ENCODE results near the gene GNAZ.
"Not testable (repeated sequence)": the region's sequence is repeated elsewhere in the genome, so short reads cannot be mapped to it uniquely, and the experiment has no call there.

The GNAZ gene

GRCh38 chr22:23023294-23023693 is 47.0 kb upstream of the GNAZ start:
- H3K9me2 ChIP-seq (replicated peaks; ENCODE audit: insufficient read depth, low read length), result no peaks in the 10 kb centered on the region
- TF ChIP-seq CTCF (IDR thresholded peaks at IDR 0.05; ENCODE audit: low read length) (no peak), EZH2 (optimal IDR thresholded peaks at IDR 0.05; ENCODE audit: low read depth, low read length) (no peak), EZH2phosphoT487 (IDR thresholded peaks at IDR 0.05; ENCODE audit: low read length) (no peak)
- H3K9ac ChIP-seq (ENCODE audit: low read length), result no peak overlapping the region
- H3K36me3 ChIP-seq (replicated peaks; ENCODE audit: insufficient read depth, low read length), result no peaks in the 10 kb centered on the region
- no peaks in the 10 kb centered on the region for H3K79me2 ChIP-seq (ENCODE audit: low read length)
- H2AFZ ChIP-seq (ENCODE audit: low read length), result no peak overlapping the region
- H3K9me3 ChIP-seq (replicated peaks; ENCODE audit: insufficient read depth, low read length), result no peaks in the 10 kb centered on the region
- H3K27ac ChIP-seq (ENCODE audit: low read length), result no peak overlapping the region
- no peak overlapping the region for H3K4me3 ChIP-seq (ENCODE audit: low read length)
- DNase-seq, result no peak
- no peaks in the 10 kb centered on the region for H3K27me3 ChIP-seq (replicated peaks; ENCODE audit: insufficient read depth, low read length)
- no peak overlapping the region for H3K4me2 ChIP-seq (ENCODE audit: low read depth, low read length)
- no peaks in the 10 kb centered on the region for H4K20me1 ChIP-seq (ENCODE audit: insufficient read depth, low read length)
- no peaks in the 10 kb centered on the region for H3F3A ChIP-seq (ENCODE audit: insufficient read depth, low read length)
- peaks cover 6% of the 10 kb centered on the region; the same call in 1 of the 2 replicates for H3K4me1 ChIP-seq (ENCODE audit: low read length)

- no peaks in the 10 kb centered on the region for H3K9me3 ChIP-seq (replicated peaks; ENCODE audit: insufficient read depth, low read length)
- H3K27ac ChIP-seq (ENCODE audit: low read length), result no peak overlapping the region
- H3K27me3 ChIP-seq (replicated peaks; ENCODE audit: insufficient read depth, low read length), result no peaks in the 10 kb centered on the region
- H4K20me1 ChIP-seq (ENCODE audit: insufficient read depth, low read length), result no peaks in the 10 kb centered on the region
- DNase-seq, result no peak
- H3K4me1 ChIP-seq (ENCODE audit: low read length), result no peaks in the 10 kb centered on the region
- TF ChIP-seq EZH2 (optimal IDR thresholded peaks at IDR 0.05; ENCODE audit: low read depth, low read length) (no peak), CTCF (IDR thresholded peaks at IDR 0.05; ENCODE audit: low read length) (no peak), EZH2phosphoT487 (IDR thresholded peaks at IDR 0.05; ENCODE audit: low read length) (no peak)
- H3K9me2 ChIP-seq (replicated peaks; ENCODE audit: insufficient read depth, low read length), result no peaks in the 10 kb centered on the region
- H3K4me2 ChIP-seq (ENCODE audit: low read depth, low read length), result no peak overlapping the region
- no peak overlapping the region for H3K4me3 ChIP-seq (ENCODE audit: low read length)
- no peak overlapping the region for H2AFZ ChIP-seq (ENCODE audit: low read length)
- H3K9ac ChIP-seq (ENCODE audit: low read length), result no peak overlapping the region
- no peaks in the 10 kb centered on the region for H3F3A ChIP-seq (ENCODE audit: insufficient read depth, low read length)
- H3K36me3 ChIP-seq (replicated peaks; ENCODE audit: insufficient read depth, low read length), result no peaks in the 10 kb centered on the region
- H3K79me2 ChIP-seq (ENCODE audit: low read length), result no peaks in the 10 kb centered on the region
Observed at GRCh38 chr22:23026777-23027176, 43.5 kb upstream of the GNAZ start.

- H3K9me2 ChIP-seq (replicated peaks; ENCODE audit: insufficient read depth, low read length); H3K79me2 ChIP-seq (ENCODE audit: low read length); H3K4me2 ChIP-seq (ENCODE audit: low read depth, low read length); H3K9ac ChIP-seq (ENCODE audit: low read length); H3K27me3 ChIP-seq (replicated peaks; ENCODE audit: insufficient read depth, low read length); DNase-seq; H3K4me1 ChIP-seq (ENCODE audit: low read length); H3K4me3 ChIP-seq (ENCODE audit: low read length); H3K27ac ChIP-seq (ENCODE audit: low read length); H3K36me3 ChIP-seq (replicated peaks; ENCODE audit: insufficient read depth, low read length); H2AFZ ChIP-seq (ENCODE audit: low read length); H4K20me1 ChIP-seq (ENCODE audit: insufficient read depth, low read length); H3F3A ChIP-seq (ENCODE audit: insufficient read depth, low read length); H3K9me3 ChIP-seq (replicated peaks; ENCODE audit: insufficient read depth, low read length): not testable (repeated sequence)
Observed at GRCh38 chr22:23027849-23028248, 42.5 kb upstream of the GNAZ start.

- Histone ChIP-seq H3K27me3 (replicated peaks; ENCODE audit: insufficient read depth, low read length) (no peaks in the 10 kb centered on the region), H3K4me1 (ENCODE audit: low read length) (peaks cover 1% of the 10 kb centered on the region; the same call in 1 of the 2 replicates), H3K4me2 (ENCODE audit: low read depth, low read length) (no peak overlapping the region), H3F3A (ENCODE audit: insufficient read depth, low read length) (no peaks in the 10 kb centered on the region), H3K9me3 (replicated peaks; ENCODE audit: insufficient read depth, low read length) (no peaks in the 10 kb centered on the region), H3K36me3 (replicated peaks; ENCODE audit: insufficient read depth, low read length) (no peaks in the 10 kb centered on the region), H3K9ac (ENCODE audit: low read length) (no peak overlapping the region), H2AFZ (ENCODE audit: low read length) (no peak overlapping the region), H3K9me2 (replicated peaks; ENCODE audit: insufficient read depth, low read length) (no peaks in the 10 kb centered on the region), H3K79me2 (ENCODE audit: low read length) (no peaks in the 10 kb centered on the region), H3K4me3 (ENCODE audit: low read length) (no peak overlapping the region), H3K27ac (ENCODE audit: low read length) (no peak overlapping the region), H4K20me1 (ENCODE audit: insufficient read depth, low read length) (no peaks in the 10 kb centered on the region)
- no peak for DNase-seq
- no peak for TF ChIP-seq CTCF (IDR thresholded peaks at IDR 0.05; ENCODE audit: low read length)
- TF ChIP-seq EZH2 (optimal IDR thresholded peaks at IDR 0.05; ENCODE audit: low read depth, low read length), result no peak
- TF ChIP-seq EZH2phosphoT487 (IDR thresholded peaks at IDR 0.05; ENCODE audit: low read length), result no peak
Observed at GRCh38 chr22:23029521-23030228, 40.6 kb upstream of the GNAZ start.
